ENCODE results near the gene PPP1R1B.

The PPP1R1B gene

DNA sequence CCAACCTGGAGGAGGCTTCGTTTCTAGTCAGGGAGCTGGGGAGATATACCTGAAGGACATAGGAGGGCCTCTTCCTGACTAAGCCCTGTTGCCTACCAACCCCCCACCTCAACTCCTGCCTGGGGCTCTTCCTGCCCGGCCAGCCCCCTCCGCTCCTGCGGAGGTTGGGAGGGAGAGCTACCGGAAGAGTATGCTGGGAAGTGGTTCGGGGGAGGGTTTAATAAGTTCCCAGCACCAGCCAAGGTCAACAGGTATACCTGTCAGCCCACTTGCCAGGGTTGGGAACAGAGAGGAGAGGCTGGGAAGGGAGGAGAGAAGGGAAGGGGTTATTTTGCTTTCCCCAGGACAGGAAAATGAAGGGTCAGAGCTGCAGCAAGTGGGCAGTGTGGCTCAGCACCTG lies 4.7 kb downstream of the PPP1R1B start:
- no peaks in the 10 kb centered on the region for H3K9me2 ChIP-seq (replicated peaks; ENCODE audit: insufficient read depth, low read length)
- H3F3A ChIP-seq (ENCODE audit: insufficient read depth, low read length) = no peaks in the 10 kb centered on the region
- DNase-seq = no peak
- no peaks in the 10 kb centered on the region for H3K79me2 ChIP-seq (ENCODE audit: low read length)
- H3K4me3 ChIP-seq (ENCODE audit: low read length) = no peak overlapping the region
- no peak overlapping the region for H3K9ac ChIP-seq (ENCODE audit: low read length)
- no peaks in the 10 kb centered on the region for H4K20me1 ChIP-seq (ENCODE audit: insufficient read depth, low read length)
- no peaks in the 10 kb centered on the region for H3K9me3 ChIP-seq (replicated peaks; ENCODE audit: insufficient read depth, low read length)
- no peak overlapping the region for H3K4me2 ChIP-seq (ENCODE audit: low read depth, low read length)
- H3K27ac ChIP-seq (ENCODE audit: low read length) = no peak overlapping the region
- no peak overlapping the region for H2AFZ ChIP-seq (ENCODE audit: low read length)
- no peaks in the 10 kb centered on the region; the same call in 1 of the 2 replicates for H3K4me1 ChIP-seq (ENCODE audit: low read length)
- TF ChIP-seq, protein P1, sequence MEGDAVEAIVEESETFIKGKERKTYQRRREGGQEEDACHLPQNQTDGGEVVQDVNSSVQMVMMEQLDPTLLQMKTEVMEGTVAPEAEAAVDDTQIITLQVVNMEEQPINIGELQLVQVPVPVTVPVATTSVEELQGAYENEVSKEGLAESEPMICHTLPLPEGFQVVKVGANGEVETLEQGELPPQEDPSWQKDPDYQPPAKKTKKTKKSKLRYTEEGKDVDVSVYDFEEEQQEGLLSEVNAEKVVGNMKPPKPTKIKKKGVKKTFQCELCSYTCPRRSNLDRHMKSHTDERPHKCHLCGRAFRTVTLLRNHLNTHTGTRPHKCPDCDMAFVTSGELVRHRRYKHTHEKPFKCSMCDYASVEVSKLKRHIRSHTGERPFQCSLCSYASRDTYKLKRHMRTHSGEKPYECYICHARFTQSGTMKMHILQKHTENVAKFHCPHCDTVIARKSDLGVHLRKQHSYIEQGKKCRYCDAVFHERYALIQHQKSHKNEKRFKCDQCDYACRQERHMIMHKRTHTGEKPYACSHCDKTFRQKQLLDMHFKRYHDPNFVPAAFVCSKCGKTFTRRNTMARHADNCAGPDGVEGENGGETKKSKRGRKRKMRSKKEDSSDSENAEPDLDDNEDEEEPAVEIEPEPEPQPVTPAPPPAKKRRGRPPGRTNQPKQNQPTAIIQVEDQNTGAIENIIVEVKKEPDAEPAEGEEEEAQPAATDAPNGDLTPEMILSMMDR (IDR thresholded peaks at IDR 0.05; ENCODE audit: low read length) = no peak
- no peak for TF ChIP-seq EZH2 (optimal IDR thresholded peaks at IDR 0.05; ENCODE audit: low read depth, low read length)
- no peak for TF ChIP-seq EZH2phosphoT487 (IDR thresholded peaks at IDR 0.05; ENCODE audit: low read length)
- peaks cover 35% of the 10 kb centered on the region for H3K27me3 ChIP-seq (replicated peaks; ENCODE audit: insufficient read depth, low read length)
- no peaks in the 10 kb centered on the region for H3K36me3 ChIP-seq (replicated peaks; ENCODE audit: insufficient read depth, low read length)

DNA sequence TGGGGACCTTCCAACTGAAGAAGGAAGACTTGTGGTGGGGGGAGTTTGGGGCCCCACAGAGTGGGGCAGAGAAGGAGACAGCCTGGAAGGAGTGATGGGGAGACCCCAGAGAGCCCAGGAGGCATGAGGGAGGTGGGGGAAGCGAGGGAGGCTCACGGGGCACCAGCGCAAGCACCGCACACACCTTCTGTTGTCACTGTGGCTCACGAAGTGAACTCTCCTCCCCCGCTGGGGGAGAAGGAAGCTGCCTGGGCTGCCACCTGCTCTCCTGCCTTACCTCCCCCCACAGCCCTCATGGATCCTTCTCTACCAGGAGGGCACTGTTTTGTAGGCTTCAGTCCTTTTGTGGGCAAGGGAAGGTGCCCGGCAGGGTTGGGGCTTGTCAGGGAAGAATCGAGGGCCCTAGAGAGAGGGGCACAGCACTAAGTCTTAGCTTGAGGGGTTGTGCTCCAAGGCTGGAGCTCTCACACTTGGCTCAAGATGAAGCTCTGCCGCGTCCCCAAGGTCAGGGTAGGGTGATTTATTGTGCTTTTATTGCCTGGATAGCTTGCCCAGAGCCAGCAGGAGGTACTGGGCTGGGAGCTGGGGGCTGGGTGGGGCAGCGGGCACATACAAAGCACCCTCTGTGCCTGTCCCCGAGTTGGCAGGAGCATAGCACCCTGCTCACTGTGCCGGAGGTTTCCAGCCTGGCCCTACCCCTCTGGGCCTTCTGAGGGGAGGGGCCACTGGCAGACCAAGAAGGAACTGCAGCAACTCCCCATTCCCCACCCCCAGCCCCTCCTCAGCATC lies 5.6 kb downstream of the PPP1R1B start:
- DNase-seq = no peak
- no peak overlapping the region for H3K4me2 ChIP-seq (ENCODE audit: low read depth, low read length)
- TF ChIP-seq EZH2 (optimal IDR thresholded peaks at IDR 0.05; ENCODE audit: low read depth, low read length) (no peak), EZH2phosphoT487 (IDR thresholded peaks at IDR 0.05; ENCODE audit: low read length) (no peak)
- TF ChIP-seq, protein P1 (IDR thresholded peaks at IDR 0.05; ENCODE audit: low read length) = no peak
- no peak overlapping the region for H3K4me3 ChIP-seq (ENCODE audit: low read length)
- no peak overlapping the region for H3K27ac ChIP-seq (ENCODE audit: low read length)
- H3K9me3 ChIP-seq (replicated peaks; ENCODE audit: insufficient read depth, low read length) = no peaks in the 10 kb centered on the region
- H3K9me2 ChIP-seq (replicated peaks; ENCODE audit: insufficient read depth, low read length) = no peaks in the 10 kb centered on the region
- no peaks in the 10 kb centered on the region for H3K36me3 ChIP-seq (replicated peaks; ENCODE audit: insufficient read depth, low read length)
- no peak overlapping the region for H3K9ac ChIP-seq (ENCODE audit: low read length)
- H3K27me3 ChIP-seq (replicated peaks; ENCODE audit: insufficient read depth, low read length) = peaks cover 26% of the 10 kb centered on the region
- no peaks in the 10 kb centered on the region for H3F3A ChIP-seq (ENCODE audit: insufficient read depth, low read length)
- H3K4me1 ChIP-seq (ENCODE audit: low read length) = no peaks in the 10 kb centered on the region; the same call in 1 of the 2 replicates
- no peaks in the 10 kb centered on the region for H4K20me1 ChIP-seq (ENCODE audit: insufficient read depth, low read length)
- no peak overlapping the region for H2AFZ ChIP-seq (ENCODE audit: low read length)
- peaks cover 3% of the 10 kb centered on the region for H3K79me2 ChIP-seq (ENCODE audit: low read length)

DNA sequence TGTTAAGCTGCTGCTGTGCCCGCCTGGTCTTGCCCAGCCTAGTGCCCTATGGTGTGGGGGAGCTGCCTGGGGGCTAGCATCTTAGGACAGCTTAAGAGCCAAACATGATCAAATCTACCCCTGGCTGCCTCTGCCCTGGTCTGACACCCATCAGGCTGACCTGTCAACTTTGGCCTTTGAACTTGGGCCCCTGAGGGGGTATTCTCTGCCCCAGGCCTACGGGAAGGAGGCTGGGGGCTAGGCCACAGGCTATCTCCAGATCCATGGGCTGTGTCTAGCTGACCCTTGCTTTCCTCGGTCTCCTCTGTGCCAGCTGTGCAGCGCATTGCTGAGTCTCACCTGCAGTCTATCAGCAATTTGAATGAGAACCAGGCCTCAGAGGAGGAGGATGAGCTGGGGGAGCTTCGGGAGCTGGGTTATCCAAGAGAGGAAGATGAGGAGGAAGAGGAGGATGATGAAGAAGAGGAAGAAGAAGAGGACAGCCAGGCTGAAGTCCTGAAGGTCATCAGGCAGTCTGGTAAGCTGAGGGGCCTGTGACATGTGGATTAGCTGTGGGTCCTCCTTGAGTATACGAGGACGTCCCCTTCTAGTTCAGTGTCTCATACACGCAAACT lies 6.9 kb downstream of the PPP1R1B start:
- H3K4me1 ChIP-seq (ENCODE audit: low read length) = peaks cover 9% of the 10 kb centered on the region
- H3K4me3 ChIP-seq (ENCODE audit: low read length) = no peak overlapping the region
- H3K9me3 ChIP-seq (replicated peaks; ENCODE audit: insufficient read depth, low read length) = no peaks in the 10 kb centered on the region
- no peak overlapping the region for H3K27ac ChIP-seq (ENCODE audit: low read length)
- H3K36me3 ChIP-seq (replicated peaks; ENCODE audit: insufficient read depth, low read length) = no peaks in the 10 kb centered on the region
- no peaks in the 10 kb centered on the region for H3K9me2 ChIP-seq (replicated peaks; ENCODE audit: insufficient read depth, low read length)
- TF ChIP-seq EZH2 (optimal IDR thresholded peaks at IDR 0.05; ENCODE audit: low read depth, low read length) = no peak
- no peak for TF ChIP-seq EZH2phosphoT487 (IDR thresholded peaks at IDR 0.05; ENCODE audit: low read length)
- TF ChIP-seq, protein P1 (IDR thresholded peaks at IDR 0.05; ENCODE audit: low read length) = no peak
- H3K4me2 ChIP-seq (ENCODE audit: low read depth, low read length) = no peak overlapping the region
- no peak for DNase-seq
- no peaks in the 10 kb centered on the region for H3F3A ChIP-seq (ENCODE audit: insufficient read depth, low read length)
- H3K9ac ChIP-seq (ENCODE audit: low read length) = no peak overlapping the region
- no peak overlapping the region for H2AFZ ChIP-seq (ENCODE audit: low read length)
- H4K20me1 ChIP-seq (ENCODE audit: insufficient read depth, low read length) = no peaks in the 10 kb centered on the region
- H3K79me2 ChIP-seq (ENCODE audit: low read length) = peaks cover 16% of the 10 kb centered on the region
- peaks cover 14% of the 10 kb centered on the region; the same call in 1 of the 2 replicates for H3K27me3 ChIP-seq (replicated peaks; ENCODE audit: insufficient read depth, low read length)

All from MM.1S (cell line).